Lower leg skin (tissue), 4 donors: ENCODE data around the gene MGMT. TPM values are rescaled to one million over a fixed set of nuclear protein-coding genes. Genes with fewer than 3 reads are reported as not detected.

ENCODE experiments used
- DNase-seq, 2 donors: peaks; one replicate each; pipeline ENCODE4 v3.0.0-alpha.2; 2019; ENCODE audit warnings: low spot score in 2 of 2
- H3K4me3 ChIP-seq: fragments of 200-600 bp; sonication (generic); 2 replicates; pipeline ENCODE4 v1.5.1; 2017; ENCODE audit warnings: mild to moderate bottlenecking, low read depth; ENCODE audit not compliant: poor library complexity, severe bottlenecking
- POLR2A ChIP-seq, 2 donors: fragments of 450-650 bp; IDR thresholded peaks; one replicate each; pipeline ENCODE4 v1.6.1; 2016 to 2017; ENCODE audit warnings: antibody characterized with exemption in 2 of 2, mild to moderate bottlenecking in 1 of 2, moderate library complexity in 1 of 2
- WGBS, 2 donors: methylation state at CpG; one replicate each; pipeline ENCODE4 v1.1.5; 2018; 5-methylcytosine and 5-hydroxymethylcytosine counted together
- intact Hi-C: fragments of 100-400 bp; cut with DNase I; formaldehyde crosslinking; loops from one replicate; pipeline ENCODE4 v1.15.0; 2023; ENCODE audit warnings: low total_unique reads
- total RNA-seq, 4 donors: library from RNA; depleted of rRNA; stranded (reverse); fragments of >200 nt; gene quantifications; one replicate each; pipeline ENCODE4 v1.1.0, GENCODE V29; 2016
- TF ChIP-seq, protein P1 (sequence below), 3 donors: fragments of 450-650 bp; IDR thresholded peaks; one replicate each; pipeline ENCODE4 v1.5.1; 2016; ENCODE audit warnings: antibody characterized with exemption in 3 of 3, mild to moderate bottlenecking in 3 of 3, moderate library complexity in 2 of 3

Gene MGMT
- total RNA-seq, 4 donors from 2014 or later = 13.1 to 38.7 (median 29.2) TPM

DNA sequence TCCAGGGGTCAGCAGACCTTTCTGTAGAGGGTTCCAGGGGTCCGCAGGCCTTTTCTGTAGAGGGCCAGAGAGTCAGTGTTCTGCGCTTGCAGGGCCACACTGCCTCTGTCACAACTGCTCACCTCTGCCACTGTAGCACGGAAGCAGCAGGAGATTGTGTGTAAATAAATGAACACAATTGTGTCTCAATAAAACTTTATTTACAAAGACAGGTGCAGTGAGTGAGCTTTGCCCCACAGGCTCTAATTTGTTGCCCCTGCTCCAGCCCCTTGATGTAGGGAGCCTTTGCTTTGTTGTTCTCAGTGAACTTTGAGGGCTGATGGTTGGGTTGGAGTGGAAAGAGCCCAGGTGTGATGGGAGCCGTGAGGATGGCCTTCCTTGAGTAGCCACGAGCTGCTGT lies 67.8 kb downstream of the MGMT start:
- no peak overlapping the region for H3K4me3 ChIP-seq
- no peak for TF ChIP-seq POLR2A (IDR thresholded peaks at IDR 0.05)
- TF ChIP-seq, protein P1, sequence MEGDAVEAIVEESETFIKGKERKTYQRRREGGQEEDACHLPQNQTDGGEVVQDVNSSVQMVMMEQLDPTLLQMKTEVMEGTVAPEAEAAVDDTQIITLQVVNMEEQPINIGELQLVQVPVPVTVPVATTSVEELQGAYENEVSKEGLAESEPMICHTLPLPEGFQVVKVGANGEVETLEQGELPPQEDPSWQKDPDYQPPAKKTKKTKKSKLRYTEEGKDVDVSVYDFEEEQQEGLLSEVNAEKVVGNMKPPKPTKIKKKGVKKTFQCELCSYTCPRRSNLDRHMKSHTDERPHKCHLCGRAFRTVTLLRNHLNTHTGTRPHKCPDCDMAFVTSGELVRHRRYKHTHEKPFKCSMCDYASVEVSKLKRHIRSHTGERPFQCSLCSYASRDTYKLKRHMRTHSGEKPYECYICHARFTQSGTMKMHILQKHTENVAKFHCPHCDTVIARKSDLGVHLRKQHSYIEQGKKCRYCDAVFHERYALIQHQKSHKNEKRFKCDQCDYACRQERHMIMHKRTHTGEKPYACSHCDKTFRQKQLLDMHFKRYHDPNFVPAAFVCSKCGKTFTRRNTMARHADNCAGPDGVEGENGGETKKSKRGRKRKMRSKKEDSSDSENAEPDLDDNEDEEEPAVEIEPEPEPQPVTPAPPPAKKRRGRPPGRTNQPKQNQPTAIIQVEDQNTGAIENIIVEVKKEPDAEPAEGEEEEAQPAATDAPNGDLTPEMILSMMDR (IDR thresholded peaks at IDR 0.05) = no peak
- 95 to 96% methylated on average over 5 of the region's 5 CpGs for WGBS, 2 donors
- DNase-seq = no peak
- intact Hi-C loops = no loop called here

DNA sequence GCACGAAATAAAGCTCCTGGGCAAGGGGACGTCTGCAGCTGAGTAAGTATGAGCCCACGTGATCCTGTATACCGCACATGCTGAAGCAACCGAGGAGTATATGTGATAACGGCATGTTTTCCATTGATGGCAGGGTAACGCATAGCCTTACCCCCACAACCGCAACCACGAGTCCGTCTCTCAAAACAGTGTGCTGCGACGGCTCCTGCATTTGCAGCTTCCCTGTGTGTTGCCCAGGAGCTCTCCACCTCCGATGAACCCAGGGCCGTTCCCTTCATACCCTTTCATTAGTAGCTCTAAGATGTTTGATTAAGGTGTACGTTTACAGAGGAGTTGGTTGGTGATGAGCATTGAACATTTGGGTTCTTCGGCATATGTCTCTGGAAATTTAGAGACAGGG lies 69.3 kb downstream of the MGMT start:
- WGBS, 2 donors = 95 to 96% methylated on average over 16 of the region's 16 CpGs
- H3K4me3 ChIP-seq = no peak overlapping the region
- intact Hi-C loops = no loop called here
- DNase-seq = no peak
- no peak for TF ChIP-seq POLR2A (IDR thresholded peaks at IDR 0.05)
- TF ChIP-seq, protein P1 (IDR thresholded peaks at IDR 0.05) = no peak

DNA sequence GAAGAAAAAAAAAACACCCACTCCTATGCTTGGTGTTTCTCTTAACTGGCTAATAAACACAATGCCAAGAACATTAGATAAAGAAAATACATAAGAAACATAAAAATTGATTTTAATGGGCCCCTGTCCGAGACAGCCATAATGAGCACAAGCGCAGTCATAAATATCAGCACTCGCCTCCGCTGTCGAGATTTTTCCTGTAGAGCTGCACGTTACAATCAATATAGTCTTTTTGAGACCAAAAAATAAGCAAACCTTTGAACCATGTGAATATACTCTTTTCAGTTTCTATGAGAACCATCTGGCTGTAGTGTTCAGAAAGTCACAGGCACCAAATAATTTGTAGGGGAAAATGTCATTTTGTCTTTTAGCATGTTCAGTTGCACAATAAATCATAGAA lies 70.1 kb downstream of the MGMT start:
- intact Hi-C loops = no loop called here
- TF ChIP-seq POLR2A (IDR thresholded peaks at IDR 0.05) = no peak
- TF ChIP-seq, protein P1 (IDR thresholded peaks at IDR 0.05) = no peak
- 95 to 97% methylated on average over 6 of the region's 6 CpGs for WGBS, 2 donors

DNA sequence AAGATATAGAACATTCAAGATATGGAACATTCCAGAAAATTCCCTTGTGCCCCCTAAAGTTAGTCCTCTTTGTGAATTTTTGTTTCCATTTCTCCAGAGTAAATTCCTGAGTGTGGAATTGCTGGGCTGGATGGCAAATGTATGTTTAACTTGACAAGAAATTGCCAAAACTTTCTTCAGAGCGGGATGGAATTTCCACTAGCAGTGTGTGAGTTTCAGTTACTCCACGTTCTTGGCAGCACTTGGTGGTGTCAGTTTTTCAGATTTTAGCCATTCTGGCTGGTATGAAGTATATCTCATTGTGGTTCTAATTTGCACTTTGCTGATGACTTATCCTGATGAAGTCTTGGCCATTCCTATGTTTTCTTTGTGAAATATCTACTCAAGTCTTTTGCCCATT lies 71.2 kb downstream of the MGMT start:
- no peak for TF ChIP-seq POLR2A (IDR thresholded peaks at IDR 0.05)
- TF ChIP-seq, protein P1 (IDR thresholded peaks at IDR 0.05) = no peak
- 88 to 89% methylated on average over 2 of the region's 2 CpGs for WGBS, 2 donors
- intact Hi-C loops = no loop called here
- no peak overlapping the region for H3K4me3 ChIP-seq
- DNase-seq = no peak

More for the DNA sequence above, 70.1 kb downstream of the MGMT start:
- no peak for DNase-seq
- no peak overlapping the region for H3K4me3 ChIP-seq

DNA sequence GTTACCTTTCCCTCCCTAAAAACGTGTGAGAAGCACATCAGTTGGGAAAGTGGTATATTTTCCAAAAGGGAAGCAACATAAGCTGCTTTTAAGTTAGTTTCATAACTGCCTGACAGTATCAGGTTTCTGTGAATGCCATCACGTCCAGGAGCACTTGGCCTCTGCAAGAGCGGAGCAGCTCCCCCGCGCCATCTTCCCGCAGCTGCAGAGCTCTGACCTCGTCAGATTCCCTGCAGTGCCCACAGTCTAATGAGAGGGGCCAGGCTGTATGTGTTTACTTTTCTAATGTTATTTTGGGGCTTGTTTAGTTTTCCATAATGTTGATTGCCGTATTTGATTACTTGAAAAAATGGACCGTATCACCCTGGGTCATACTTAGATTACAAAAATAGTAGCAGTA lies 74.2 kb downstream of the MGMT start:
- no peak for DNase-seq
- TF ChIP-seq, protein P1 (IDR thresholded peaks at IDR 0.05) = no peak
- TF ChIP-seq POLR2A (IDR thresholded peaks at IDR 0.05) = no peak
- H3K4me3 ChIP-seq = no peak overlapping the region
- WGBS, 2 donors = 91 to 93% methylated on average over 9 of the region's 9 CpGs
- intact Hi-C loops = no loop called here

DNA sequence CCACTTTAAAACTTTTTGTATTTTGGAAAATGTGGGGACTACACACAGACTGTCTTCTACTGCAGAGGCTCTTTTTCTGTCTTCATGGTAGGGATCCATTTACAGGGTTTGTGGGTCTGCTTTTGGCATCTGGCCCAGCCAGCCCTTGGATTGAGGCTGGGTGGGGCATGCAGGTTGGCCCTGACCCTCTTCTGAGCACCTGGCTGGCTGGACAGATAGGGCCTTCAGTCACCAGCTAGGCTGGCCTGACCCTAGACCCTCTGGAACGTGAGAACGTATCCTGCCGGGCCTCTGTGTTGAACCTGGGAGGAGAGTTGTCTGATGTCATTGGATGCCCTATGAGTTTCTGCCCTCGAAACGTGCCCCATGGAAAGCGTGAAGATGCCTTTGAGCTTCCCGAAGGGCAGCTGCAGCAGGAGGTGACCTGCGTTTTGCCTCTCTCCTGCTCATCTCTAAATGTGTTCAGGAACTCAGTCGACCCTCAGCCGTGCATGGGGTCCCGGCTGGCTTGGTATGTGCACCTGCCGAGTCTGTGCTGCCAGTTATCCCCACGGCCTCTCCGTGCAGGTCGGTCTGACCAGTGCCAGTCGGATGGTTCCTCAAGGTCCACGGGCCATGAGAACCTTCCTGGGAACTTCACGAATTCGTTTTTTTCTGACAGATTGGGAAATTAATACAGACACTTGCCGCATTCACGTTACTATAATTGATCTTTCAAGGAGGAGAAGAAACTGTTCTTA lies 74.9 kb downstream of the MGMT start:
- intact Hi-C loops = no loop called here
- DNase-seq = peak in 1 of 2 donors; percentile 74
- no peak overlapping the region for H3K4me3 ChIP-seq
- TF ChIP-seq POLR2A (IDR thresholded peaks at IDR 0.05) = no peak
- TF ChIP-seq, protein P1 (IDR thresholded peaks at IDR 0.05) = no peak
- WGBS, 2 donors = 97% methylated on average over 21 of the region's 21 CpGs
